Large intestine (tissue), 3 donors: Measurements from ENCODE around the gene CNBP. TPM values are rescaled to one million over a fixed set of nuclear protein-coding genes. Genes with fewer than 3 reads are reported as not detected.
"Not testable (repeated sequence)": the region's sequence is repeated elsewhere in the genome, so short reads cannot be mapped to it uniquely, and the experiment has no call there.

ENCODE experiments used
- DNase-seq, 2 donors: peaks; one replicate each; pipeline versions ENCODE4 v3.0.0 to v3.0.0-alpha.2; 2013
- H3K27ac ChIP-seq: one replicate; pipeline ENCODE4 v1.5.1; 2013; ENCODE audit warnings: low read length
- H3K27me3 ChIP-seq: 2 replicates; pipeline ENCODE4 v1.6.1; 2013; ENCODE audit warnings: low read length; ENCODE audit not compliant: control insufficient read depth, insufficient read depth
- H3K36me3 ChIP-seq: 2 replicates; pipeline ENCODE4 v1.6.1; 2013; ENCODE audit warnings: low read length; ENCODE audit not compliant: control insufficient read depth, insufficient read depth
- H3K4me1 ChIP-seq: one replicate; pipeline ENCODE4 v1.6.1; 2013; ENCODE audit warnings: low read length; ENCODE audit not compliant: control insufficient read depth, insufficient read depth
- H3K4me3 ChIP-seq: one replicate; pipeline ENCODE4 v1.5.1; 2013; ENCODE audit warnings: low read length
- H3K9me3 ChIP-seq: one replicate; pipeline ENCODE4 v1.6.1; 2013; ENCODE audit warnings: mild to moderate bottlenecking, low read depth, low read length, moderate library complexity; ENCODE audit not compliant: control insufficient read depth
- WGBS: methylation state at CpG from one replicate; pipeline ENCODE4 v1.1.5; 2013; ENCODE audit warnings: low lambda C conversion rate; ENCODE audit not compliant: insufficient coverage; 5-methylcytosine and 5-hydroxymethylcytosine counted together
- polyA plus RNA-seq: library from polyadenylated mRNA; unstranded; fragments of 120-200 nt; gene quantifications from one replicate; pipeline ENCODE4 v1.2.1, GENCODE V29; 2013

Gene CNBP
- polyA plus RNA-seq, 1 donor, result 310 TPM

- WGBS, result 100% methylated on average over 2 of the region's 10 CpGs
- not testable (repeated sequence) for H3K27me3 ChIP-seq
Observed at GRCh38 chr3:129136275-129136674, 47.4 kb downstream of the CNBP start.

DNA sequence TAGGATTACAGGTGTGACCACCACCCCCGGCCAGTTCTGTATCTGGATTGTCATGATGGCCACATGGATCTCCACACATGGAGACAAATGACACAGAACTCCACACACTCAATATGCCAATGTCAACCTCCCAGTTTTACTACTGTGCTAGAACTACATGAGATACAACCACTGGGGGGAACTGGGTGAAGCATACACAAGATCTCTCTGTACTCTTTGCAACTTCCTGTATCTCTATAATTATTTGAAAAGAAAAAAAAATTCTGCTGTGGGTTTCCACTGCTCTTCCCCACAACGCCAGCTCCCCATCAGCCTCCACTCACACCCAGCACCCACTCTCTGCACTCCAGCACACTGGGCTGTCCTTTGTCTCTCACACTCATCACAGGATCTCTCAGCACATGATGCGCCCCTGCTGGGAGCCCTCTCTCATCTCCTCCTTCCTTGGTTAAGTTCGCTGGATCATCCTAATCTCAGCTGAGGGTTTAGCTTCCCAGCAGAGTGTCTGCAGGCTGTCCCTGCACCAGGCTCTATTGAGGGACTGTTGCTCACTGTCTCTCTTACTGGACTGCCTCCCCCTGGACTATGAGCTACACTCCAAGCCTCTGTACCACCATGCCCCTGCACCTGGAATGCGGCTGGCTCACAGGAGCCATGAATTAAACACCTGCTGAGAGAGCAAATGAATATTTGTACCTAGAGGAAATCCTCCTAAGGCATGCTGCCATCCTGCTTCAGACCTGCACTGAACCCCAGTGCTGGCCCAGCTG is 51.4 kb downstream of the CNBP start:
- Histone ChIP-seq H3K9me3 (no peaks in the 10 kb centered on the region), H3K27me3 (no peaks in the 10 kb centered on the region), H3K36me3 (peaks cover 73% of the 10 kb centered on the region), H3K4me1 (no peaks in the 10 kb centered on the region), H3K4me3 (no peak overlapping the region), H3K27ac (no peak overlapping the region)
- WGBS, result no CpG with 5 or more reads among the region's 5 CpGs
- DNase-seq, result no peak

More at GRCh38 chr3:129136275-129136674, 47.4 kb downstream of the CNBP start:
- H3K9me3 ChIP-seq, H3K4me3 ChIP-seq, DNase-seq, H3K27ac ChIP-seq, H3K4me1 ChIP-seq: not testable (repeated sequence)
- H3K36me3 ChIP-seq, result peaks cover 55% of the 10 kb centered on the region

- no peak overlapping the region for H3K4me3 ChIP-seq
- H3K36me3 ChIP-seq, result peaks cover 75% of the 10 kb centered on the region
- H3K27me3 ChIP-seq, result no peaks in the 10 kb centered on the region
- H3K27ac ChIP-seq, result no peak overlapping the region
- no peaks in the 10 kb centered on the region for H3K9me3 ChIP-seq
- no peak for DNase-seq
- 100% methylated on average over 1 of the region's 2 CpGs for WGBS
- no peaks in the 10 kb centered on the region for H3K4me1 ChIP-seq
Observed at GRCh38 chr3:129131465-129132088, 52.1 kb downstream of the CNBP start.

GRCh38 chr3:129130291-129130813 is 53.3 kb downstream of the CNBP start:
- H3K27ac ChIP-seq, result no peak overlapping the region
- no peaks in the 10 kb centered on the region for H3K27me3 ChIP-seq
- no peaks in the 10 kb centered on the region for H3K9me3 ChIP-seq
- H3K4me3 ChIP-seq, result no peak overlapping the region
- 84% methylated on average over 2 of the region's 13 CpGs for WGBS
- H3K4me1 ChIP-seq, result no peaks in the 10 kb centered on the region
- H3K36me3 ChIP-seq, result peaks cover 71% of the 10 kb centered on the region
- DNase-seq, result no peak

- DNase-seq, result no peak
- Histone ChIP-seq H3K27me3 (no peaks in the 10 kb centered on the region), H3K9me3 (no peaks in the 10 kb centered on the region), H3K36me3 (peaks cover 57% of the 10 kb centered on the region), H3K27ac (no peak overlapping the region), H3K4me3 (no peak overlapping the region), H3K4me1 (peaks cover 1% of the 10 kb centered on the region)
- no CpG with 5 or more reads among the region's 16 CpGs for WGBS
Observed at GRCh38 chr3:129128357-129129155, 55.1 kb downstream of the CNBP start.

- H3K27ac ChIP-seq, result no peak overlapping the region
- H3K9me3 ChIP-seq, result no peaks in the 10 kb centered on the region
- peaks cover 41% of the 10 kb centered on the region for H3K36me3 ChIP-seq
- peaks cover 15% of the 10 kb centered on the region for H3K4me1 ChIP-seq
- no peak overlapping the region for H3K4me3 ChIP-seq
- no peaks in the 10 kb centered on the region for H3K27me3 ChIP-seq
- WGBS, result no CpG with 5 or more reads among the region's 9 CpGs
- no peak for DNase-seq
Observed at GRCh38 chr3:129126726-129127280, 56.9 kb downstream of the CNBP start.

DNA sequence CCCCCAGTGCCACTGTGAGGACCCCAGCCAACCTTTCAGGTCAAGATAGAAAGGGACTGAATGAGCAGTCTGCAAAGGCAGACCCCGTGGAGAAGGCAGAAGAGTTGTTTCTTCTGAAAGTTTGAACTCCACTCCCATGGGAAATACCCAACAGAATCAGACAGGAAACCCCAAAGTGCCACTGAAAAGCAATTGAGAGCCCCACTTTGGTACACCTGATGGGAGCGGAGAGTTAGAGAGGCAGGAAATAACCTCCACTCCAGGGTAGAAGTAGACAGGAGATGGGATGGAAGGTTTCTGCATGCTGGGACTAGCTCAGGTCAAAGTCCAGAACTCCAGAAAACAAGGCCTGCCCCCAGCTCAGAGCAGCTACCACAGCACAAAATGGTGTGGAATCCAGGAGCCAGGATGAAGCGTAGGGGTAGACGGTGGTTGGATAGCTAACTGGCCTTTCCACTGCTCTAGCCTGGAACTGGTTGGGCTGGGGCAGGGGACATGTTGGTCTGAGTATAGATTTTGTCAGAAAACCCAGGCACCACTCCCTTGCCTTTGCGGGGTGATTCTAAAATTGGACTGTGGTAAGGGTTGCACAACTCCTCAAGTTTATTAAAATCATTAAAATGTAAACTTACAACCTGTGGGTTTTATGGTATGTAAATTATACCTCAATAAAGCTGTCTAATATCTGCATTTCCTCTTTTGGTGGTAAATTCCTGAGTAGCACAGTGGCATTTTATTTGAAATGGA is 60.2 kb downstream of the CNBP start:
- H3K36me3 ChIP-seq, result peaks cover 12% of the 10 kb centered on the region
- peaks cover 30% of the 10 kb centered on the region for H3K4me1 ChIP-seq
- no peak overlapping the region for H3K4me3 ChIP-seq
- H3K27ac ChIP-seq, result no peak overlapping the region
- no CpG with 5 or more reads among the region's 5 CpGs for WGBS
- peak in 1 of 2 donors; percentile 50 for DNase-seq
- H3K9me3 ChIP-seq, result no peaks in the 10 kb centered on the region
- H3K27me3 ChIP-seq, result no peaks in the 10 kb centered on the region

GRCh38 chr3:129122412-129123011 is 61.2 kb downstream of the CNBP start:
- DNase-seq, result peak in 1 of 2 donors; percentile 34
- Histone ChIP-seq H3K9me3 (no peaks in the 10 kb centered on the region), H3K36me3 (peaks cover 6% of the 10 kb centered on the region), H3K27ac (peak overlapping the region; percentile 82), H3K4me1 (peaks cover 35% of the 10 kb centered on the region), H3K27me3 (no peaks in the 10 kb centered on the region), H3K4me3 (peak overlapping the region; percentile 58)
- WGBS, result no CpG with 5 or more reads among the region's 18 CpGs

GRCh38 chr3:129121792-129122411 is 61.8 kb downstream of the CNBP start, which contains the start of gene RAB43:
Gene RAB43 (minus strand): TSS chr3:129121804. CDS start chr3:129121489, 315 bp downstream.
- DNase-seq, result peak; percentile 89 to 90
- peaks cover 41% of the 10 kb centered on the region for H3K4me1 ChIP-seq
- peak within 1 kb of the TSS; percentile 82 for H3K27ac ChIP-seq
- H3K36me3 ChIP-seq, result peaks cover 5% of the 10 kb centered on the region
- WGBS, result 0% methylated on average over 1 of the region's 60 CpGs
- H3K4me3 ChIP-seq, result peak within 1 kb of the TSS; percentile 77
- no peaks in the 10 kb centered on the region for H3K27me3 ChIP-seq
- H3K9me3 ChIP-seq, result no peaks in the 10 kb centered on the region
